B cell (primary cell): ENCODE measurements around the gene WT1. TPM values are rescaled to one million over a fixed set of nuclear protein-coding genes. Genes with fewer than 3 reads are reported as not detected.

Experiments
- ATAC-seq: fragments of 200-7000 bp; cut with Tn5 transposase; one replicate; pipeline ENCODE4 v1.10.0; 2021; ENCODE audit warnings: low read depth, mild to moderate bottlenecking, moderate number of reproducible peaks, moderate library complexity
- CTCF ChIA-PET: fragments of 350-600 bp; sonication (Branson Sonifier 250); formaldehyde crosslinking; loops from one replicate; lab custom pipeline; 2021; ENCODE audit warnings: antibody characterized with exemption, inconsistent platforms; lab: Charles Lee
- POLR2A ChIA-PET: fragments of 350-600 bp; sonication (Branson Sonifier 250); formaldehyde crosslinking; loops from one replicate; lab custom pipeline; 2021; ENCODE audit warnings: antibody characterized with exemption; lab: Charles Lee
- DNase-seq: peaks from one replicate; pipeline ENCODE4 v3.0.0; 2013
- H2AFZ ChIP-seq: 2 replicates; pipeline ENCODE4 v1.6.1; 2012; ENCODE audit warnings: mild to moderate bottlenecking, low read depth, low read length; ENCODE audit not compliant: insufficient read depth, poor library complexity, severe bottlenecking
- H3K27ac ChIP-seq, 2 donors: 1 replicate in 1 of 2; 2 replicates in 1 of 2; pipeline ENCODE4 v1.5.1; 2012 to 2013; ENCODE audit warnings: low read length in 2 of 2, mild to moderate bottlenecking in 2 of 2, moderate library complexity in 1 of 2
- H3K27me3 ChIP-seq, 4 experiments: fragments of 200-600 bp in 1 of 4; sonication (generic) in 1 of 4; replicated peaks in 1 of 4; 1 replicate in 2 of 4; 2 replicates in 2 of 4; pipeline versions ENCODE4 v1.6.1 to v1.7.0; 2013 to 2016; ENCODE audit warnings: low read length in 3 of 4, mild to moderate bottlenecking in 2 of 4, mixed read lengths in 1 of 4, moderate library complexity in 1 of 4; ENCODE audit not compliant: insufficient read depth in 4 of 4, control insufficient read depth in 3 of 4; ENCODE audit errors: control extremely low read depth in 1 of 4
- H3K36me3 ChIP-seq, 2 experiments: replicated peaks in 1 of 2; 1 replicate in 1 of 2; 2 replicates in 1 of 2; pipeline versions ENCODE4 v1.6.1 to v1.7.1; 2013; ENCODE audit warnings: low read length in 1 of 2; ENCODE audit not compliant: insufficient read depth in 2 of 2, control insufficient read depth in 1 of 2; ENCODE audit errors: control extremely low read depth in 1 of 2, extremely low read depth in 1 of 2
- H3K4me1 ChIP-seq, 2 donors: fragments of 200-600 bp in 1 of 2; sonication (generic) in 1 of 2; 1 replicate in 1 of 2; 2 replicates in 1 of 2; pipeline versions ENCODE4 v1.5.1 to v1.6.1; 2013 to 2017; ENCODE audit warnings: low read length in 2 of 2; ENCODE audit not compliant: control insufficient read depth in 2 of 2, insufficient read depth in 2 of 2
- H3K4me2 ChIP-seq: replicated peaks from 2 replicates; pipeline ENCODE3; 2012; ENCODE audit warnings: mild to moderate bottlenecking, low read depth, low read length; ENCODE audit not compliant: poor library complexity, severe bottlenecking
- H3K4me3 ChIP-seq, 5 experiments: fragments of 200-600 bp in 1 of 5; sonication (generic) in 1 of 5; 1 replicate in 3 of 5; 2 replicates in 2 of 5; pipeline versions ENCODE4 v1.5.1 to v1.7.0; 2011 to 2016; ENCODE audit warnings: low read length in 4 of 5, mild to moderate bottlenecking in 4 of 5, low read depth in 2 of 5, control low read depth in 1 of 5, moderate library complexity in 1 of 5; ENCODE audit not compliant: insufficient read depth in 1 of 5; ENCODE audit errors: control extremely low read depth in 1 of 5, extremely low read depth in 1 of 5
- H3K79me2 ChIP-seq: fragments of 200-600 bp; sonication (generic); one replicate; pipeline ENCODE4 v1.6.0; 2016; ENCODE audit warnings: low read length; ENCODE audit not compliant: control insufficient read depth, insufficient read depth
- H3K9ac ChIP-seq: fragments of 200-600 bp; sonication (generic); 2 replicates; pipeline ENCODE4 v1.6.1; 2017; ENCODE audit warnings: mild to moderate bottlenecking, low read length, moderate library complexity
- H3K9me3 ChIP-seq, 3 donors: one replicate each; pipeline versions ENCODE4 v1.6.1 to v1.7.1; 2013; ENCODE audit warnings: low read length in 2 of 3; ENCODE audit not compliant: control insufficient read depth in 2 of 3, insufficient read depth in 1 of 3; ENCODE audit errors: control extremely low read depth in 1 of 3
- H4K20me1 ChIP-seq: 2 replicates; pipeline ENCODE4 v1.6.0; 2012; ENCODE audit warnings: mild to moderate bottlenecking, low read length; ENCODE audit not compliant: insufficient read depth, control insufficient read depth, poor library complexity, severe bottlenecking
- H3K27ac Mint-ChIP-seq: one replicate; pipeline ENCODE4 v1.8.0; 2021; ENCODE audit warnings: mixed read lengths
- H3K27me3 Mint-ChIP-seq: one replicate; pipeline ENCODE4 v1.8.0; 2021; ENCODE audit warnings: mixed read lengths
- H3K4me1 Mint-ChIP-seq: one replicate; pipeline ENCODE4 v1.8.0; 2021; ENCODE audit warnings: mixed read lengths
- H3K4me3 Mint-ChIP-seq: one replicate; pipeline ENCODE4 v1.8.0; 2021; ENCODE audit warnings: mixed read lengths
- H3K9me3 Mint-ChIP-seq: one replicate; pipeline ENCODE4 v1.8.0; 2022; ENCODE audit warnings: mixed read lengths; ENCODE audit not compliant: insufficient read depth
- EZH2 ChIP-seq: IDR thresholded peaks from 2 replicates; pipeline ENCODE4 v1.6.1; 2012; ENCODE audit warnings: borderline replicate concordance, low read depth, mild to moderate bottlenecking, moderate library complexity, low read length; ENCODE audit not compliant: insufficient read depth, poor library complexity, severe bottlenecking
- WGBS: methylation state at CpG from one replicate; pipeline ENCODE4 v1.1.5; 2013; ENCODE audit warnings: missing lambda C conversion rate; ENCODE audit not compliant: insufficient coverage; 5-methylcytosine and 5-hydroxymethylcytosine counted together
- intact Hi-C: fragments of 100-400 bp; cut with micrococcal nuclease; formaldehyde crosslinking; loops from one replicate; pipeline ENCODE4 v1.10.0; 2022
- polyA plus RNA-seq: library from polyadenylated mRNA; depleted of rRNA; stranded (reverse); fragments of >200 nt; gene quantifications from 2 replicates; pipeline ENCODE4 v1.2.3, GENCODE V29; 2012
- total RNA-seq, 2 donors: library from RNA; stranded (reverse); fragments of 120-200 nt in 1 of 2; gene quantifications; 1 replicate in 1 of 2; 2 replicates in 1 of 2; pipeline versions ENCODE4 v1.2.3 to v1.2.4, GENCODE V29; 2013 to 2022
- TF ChIP-seq, protein P1 (sequence below): fragments of 200-600 bp; IDR thresholded peaks from one replicate; pipeline ENCODE4 v1.8.0; 2022; ENCODE audit warnings: antibody characterized with exemption, mild to moderate bottlenecking

The WT1 gene
- total and polyA plus RNA-seq, 2 donors (not counting 1 experiment from before 2014, with no cell fraction given): not detected

DNA sequence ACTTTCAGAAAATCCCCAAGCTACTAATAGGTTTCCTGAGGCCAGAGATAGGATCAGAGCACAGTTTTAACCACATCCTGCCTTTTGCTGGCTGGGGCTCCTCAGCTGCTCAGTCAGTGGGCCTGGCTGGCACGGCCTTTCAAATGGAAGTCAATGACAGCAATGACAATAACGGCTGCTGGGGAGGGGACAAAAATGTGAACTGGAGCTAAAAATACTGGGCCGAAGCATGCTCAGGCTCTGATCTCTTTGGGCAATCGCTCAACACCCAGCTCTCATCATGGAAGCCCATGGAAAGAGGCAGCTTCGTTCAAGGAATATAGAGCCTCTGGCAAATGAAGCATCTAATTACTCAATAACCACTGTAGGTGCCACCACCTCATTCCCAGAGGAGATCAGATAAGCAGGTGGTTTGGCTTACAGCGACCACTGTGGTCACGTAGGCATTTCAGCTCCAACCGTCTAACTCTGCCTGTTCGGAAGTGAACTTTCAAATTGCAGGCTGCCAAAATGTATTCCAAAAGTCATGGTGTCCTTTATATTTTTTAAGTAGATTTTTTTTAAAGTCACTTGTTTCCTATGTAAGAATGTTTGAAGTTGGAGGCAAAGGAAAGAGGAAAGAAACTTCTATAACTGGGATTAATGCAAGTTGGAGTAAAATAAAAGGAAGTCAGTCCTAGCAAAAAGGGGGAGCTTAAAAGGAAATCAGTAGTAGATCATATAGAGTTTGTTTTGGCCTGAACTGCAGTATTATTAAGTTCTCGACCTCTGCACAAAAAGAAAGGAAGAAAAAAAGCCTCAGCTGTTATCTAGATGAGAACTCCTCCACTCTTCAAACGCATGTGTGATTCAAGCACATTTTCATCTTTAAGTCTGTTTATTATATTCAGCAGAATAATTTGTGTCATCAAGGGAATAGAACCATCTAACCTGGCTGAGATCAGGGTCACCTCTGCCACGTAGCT lies 14.1 kb downstream of the WT1 start:
- H3K9me3 ChIP-seq: no peaks in the 10 kb centered on the region
- peaks cover 38% of the 10 kb centered on the region for H3K27me3 Mint-ChIP-seq
- ATAC-seq: no peak
- H3K27ac Mint-ChIP-seq: no peak overlapping the region
- CTCF ChIA-PET: no interaction called here
- H3K9me3 Mint-ChIP-seq: no peaks in the 10 kb centered on the region
- no peak overlapping the region for H3K9ac ChIP-seq
- H3K4me3 ChIP-seq: no peak overlapping the region
- no peaks in the 10 kb centered on the region for H4K20me1 ChIP-seq
- peak overlapping the region; percentile 38 for H2AFZ ChIP-seq
- no peak overlapping the region for H3K27ac ChIP-seq
- H3K79me2 ChIP-seq: no peaks in the 10 kb centered on the region
- intact Hi-C loops: no loop called here
- H3K27me3 ChIP-seq: peaks cover 0 to 12% (median 3%) of the 10 kb centered on the region in 4 experiments
- no peak for DNase-seq
- H3K4me2 ChIP-seq: no peak overlapping the region
- H3K36me3 ChIP-seq: no peaks in the 10 kb centered on the region
- no peaks in the 10 kb centered on the region for H3K4me1 ChIP-seq
- WGBS: 3% methylated on average over 10 of the region's 12 CpGs
- POLR2A ChIA-PET: no interaction called here
- no peak overlapping the region for H3K4me3 Mint-ChIP-seq
- peaks cover 4% of the 10 kb centered on the region for H3K4me1 Mint-ChIP-seq
- TF ChIP-seq, protein P1, sequence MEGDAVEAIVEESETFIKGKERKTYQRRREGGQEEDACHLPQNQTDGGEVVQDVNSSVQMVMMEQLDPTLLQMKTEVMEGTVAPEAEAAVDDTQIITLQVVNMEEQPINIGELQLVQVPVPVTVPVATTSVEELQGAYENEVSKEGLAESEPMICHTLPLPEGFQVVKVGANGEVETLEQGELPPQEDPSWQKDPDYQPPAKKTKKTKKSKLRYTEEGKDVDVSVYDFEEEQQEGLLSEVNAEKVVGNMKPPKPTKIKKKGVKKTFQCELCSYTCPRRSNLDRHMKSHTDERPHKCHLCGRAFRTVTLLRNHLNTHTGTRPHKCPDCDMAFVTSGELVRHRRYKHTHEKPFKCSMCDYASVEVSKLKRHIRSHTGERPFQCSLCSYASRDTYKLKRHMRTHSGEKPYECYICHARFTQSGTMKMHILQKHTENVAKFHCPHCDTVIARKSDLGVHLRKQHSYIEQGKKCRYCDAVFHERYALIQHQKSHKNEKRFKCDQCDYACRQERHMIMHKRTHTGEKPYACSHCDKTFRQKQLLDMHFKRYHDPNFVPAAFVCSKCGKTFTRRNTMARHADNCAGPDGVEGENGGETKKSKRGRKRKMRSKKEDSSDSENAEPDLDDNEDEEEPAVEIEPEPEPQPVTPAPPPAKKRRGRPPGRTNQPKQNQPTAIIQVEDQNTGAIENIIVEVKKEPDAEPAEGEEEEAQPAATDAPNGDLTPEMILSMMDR: no peak
- no peak for TF ChIP-seq EZH2

DNA sequence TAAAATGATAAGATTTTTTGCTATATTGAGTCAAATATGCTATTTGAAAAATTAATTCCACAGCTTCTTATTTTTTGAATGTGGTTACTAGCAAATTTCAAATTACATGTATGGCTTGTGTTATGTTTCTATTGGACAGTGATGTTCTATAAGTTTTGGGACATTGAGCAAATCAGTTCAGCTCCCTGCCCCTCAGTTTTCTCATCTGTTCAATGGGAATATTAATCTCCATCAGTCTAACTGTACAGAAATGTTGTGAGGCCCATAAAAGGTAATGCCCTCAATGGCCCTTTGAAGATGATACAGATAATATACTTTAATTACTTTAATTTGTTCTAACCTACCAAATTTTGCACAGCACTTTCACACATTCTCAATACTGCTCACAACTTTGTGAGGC lies 15.2 kb downstream of the WT1 start:
- H3K4me1 ChIP-seq: no peaks in the 10 kb centered on the region
- H3K4me3 ChIP-seq: no peak overlapping the region
- CTCF ChIA-PET: no interaction called here
- H3K4me2 ChIP-seq: no peak overlapping the region
- no peaks in the 10 kb centered on the region for H4K20me1 ChIP-seq
- no peak overlapping the region for H2AFZ ChIP-seq
- no peak for TF ChIP-seq EZH2
- TF ChIP-seq, protein P1: no peak
- no peak overlapping the region for H3K4me3 Mint-ChIP-seq
- POLR2A ChIA-PET: no interaction called here
- no peaks in the 10 kb centered on the region for H3K9me3 ChIP-seq
- H3K9me3 Mint-ChIP-seq: no peaks in the 10 kb centered on the region
- intact Hi-C loops: no loop called here
- H3K27ac Mint-ChIP-seq: no peak overlapping the region
- H3K36me3 ChIP-seq: no peaks in the 10 kb centered on the region
- no peak overlapping the region for H3K9ac ChIP-seq
- H3K4me1 Mint-ChIP-seq: peaks cover 4% of the 10 kb centered on the region
- peaks cover 0 to 8% (median under 1%) of the 10 kb centered on the region in 4 experiments for H3K27me3 ChIP-seq
- no peaks in the 10 kb centered on the region for H3K79me2 ChIP-seq
- peaks cover 29% of the 10 kb centered on the region for H3K27me3 Mint-ChIP-seq
- no peak for DNase-seq
- no peak for ATAC-seq
- H3K27ac ChIP-seq: no peak overlapping the region
